ENCODE data around the gene PLEKHA7. TPM values are rescaled to one million over a fixed set of nuclear protein-coding genes. Genes with fewer than 3 reads are reported as not detected.

Gene PLEKHA7
- total and polyA plus RNA-seq, 2 of the 4 experiments (the other 2 are of a cell fraction): 0.12 TPM; not detected in 1

- H2AFZ ChIP-seq (replicated peaks; ENCODE audit: low read length, poor library complexity): no peak overlapping the region
- H2BK15ac ChIP-seq (ENCODE audit: low read depth, low read length): no peak overlapping the region
- no peaks in the 10 kb centered on the region; the same call in none of the 2 replicates for H3K27me3 ChIP-seq (ENCODE audit: control insufficient read depth, insufficient read depth, low read length)
- no peak overlapping the region for H3K23ac ChIP-seq (ENCODE audit: low read depth, low read length)
- H3K9ac ChIP-seq (ENCODE audit: low read depth, low read length): no peak overlapping the region
- BruUV-seq (replicated peaks): no TSS peak
- dilution Hi-C loops (cut with HindIII; ENCODE audit: low sequenced_read_pairs, unreplicated experiment) (no loop called here), intact Hi-C loops (cut with micrococcal nuclease) (no loop called here), in situ Hi-C loops (cut with MboI; ENCODE audit: low sequenced_read_pairs) (no loop called here)
- no peak overlapping the region for H3K4me2 ChIP-seq (ENCODE audit: low read depth, low read length)
- no peaks in the 10 kb centered on the region for H3K36me3 ChIP-seq (ENCODE audit: control insufficient read depth, insufficient read depth, low read length)
- no peak overlapping the region for H3K18ac ChIP-seq (ENCODE audit: low read depth, low read length)
- no peak for TF ChIP-seq FOS (IDR thresholded peaks at IDR 0.05; ENCODE audit: low read depth, low read length)
- no peak overlapping the region for H4K5ac ChIP-seq (ENCODE audit: low read depth, low read length)
- H3K56ac ChIP-seq (ENCODE audit: extremely low read depth, insufficient read depth, low read length): no peak overlapping the region
- no peak overlapping the region for H3K27ac ChIP-seq (ENCODE audit: insufficient read depth, low read length)
- H2AK5ac ChIP-seq (ENCODE audit: low read depth, low read length): no peak overlapping the region
- H2BK5ac ChIP-seq (ENCODE audit: low read depth, low read length, poor library complexity, severe bottlenecking): no peak overlapping the region
- H3K14ac ChIP-seq (replicated peaks; ENCODE audit: low read depth, low read length): no peak overlapping the region
- H3K9me1 ChIP-seq (ENCODE audit: insufficient read depth, low read length): no peaks in the 10 kb centered on the region
- POLR2A ChIA-PET (ENCODE audit: unreplicated experiment): no interaction called here
- no peak for DNase-seq
- H4K91ac ChIP-seq (ENCODE audit: insufficient read depth, low read depth, low read length): no peak overlapping the region
- H3K4me1 ChIP-seq (ENCODE audit: control insufficient read depth, insufficient read depth, low read length): no peaks in the 10 kb centered on the region
- H2AK9ac ChIP-seq (replicated peaks; ENCODE audit: low read depth, low read length, poor library complexity): no peak overlapping the region
- ATAC-seq (ENCODE audit: low read depth): no peak
- WGBS, 2 experiments (ENCODE audit: extremely low coverage in 2 of 2, insufficient read length in 1 of 2): no CpG with 5 or more reads among the region's 4 CpGs
- no peak overlapping the region for H3K4me3 ChIP-seq (ENCODE audit: insufficient read depth, low read depth, low read length)
- no peaks in the 10 kb centered on the region for H3K9me3 ChIP-seq (ENCODE audit: control insufficient read depth, insufficient read depth, low read length)
- no peaks in the 10 kb centered on the region for H4K20me1 ChIP-seq (ENCODE audit: insufficient read depth, low read length)
- no peak overlapping the region for H4K8ac ChIP-seq (ENCODE audit: low read depth in 2 of 2, low read length in 2 of 2)
- no peaks in the 10 kb centered on the region for H3K79me1 ChIP-seq (ENCODE audit: low read depth in 1 of 2, low read length in 2 of 2)
- CTCF ChIA-PET: no interaction called here
- no peak overlapping the region for H3K4ac ChIP-seq (ENCODE audit: low read depth, low read length)
- H2BK20ac ChIP-seq (ENCODE audit: low read depth, low read length): no peak overlapping the region
- no peak overlapping the region for H2BK120ac ChIP-seq (ENCODE audit: low read depth, low read length)
Measured at GRCh38 chr11:16985297-16985696, 28.9 kb downstream of the PLEKHA7 start.
